OCI-LY7 (cell line): ENCODE measurements around the gene S100A8.

Source experiments
- EZH2phosphoT487 ChIP-seq: fragments of 200-600 bp; sonication (generic); IDR thresholded peaks from 2 replicates; pipeline ENCODE4 v1.6.1; 2018; ENCODE audit warnings: low read depth, borderline replicate concordance, mild to moderate bottlenecking, mixed run types, antibody characterized with exemption, low read length, moderate library complexity, mixed read lengths
- TF ChIP-seq, protein P1 (sequence below): fragments of 200-600 bp; sonication (generic); conservative IDR thresholded peaks from 2 replicates; pipeline ENCODE4 v1.5.1; 2014; ENCODE audit warnings: mild to moderate bottlenecking, antibody characterized with exemption, low read length, moderate library complexity, mixed read lengths

DNA sequence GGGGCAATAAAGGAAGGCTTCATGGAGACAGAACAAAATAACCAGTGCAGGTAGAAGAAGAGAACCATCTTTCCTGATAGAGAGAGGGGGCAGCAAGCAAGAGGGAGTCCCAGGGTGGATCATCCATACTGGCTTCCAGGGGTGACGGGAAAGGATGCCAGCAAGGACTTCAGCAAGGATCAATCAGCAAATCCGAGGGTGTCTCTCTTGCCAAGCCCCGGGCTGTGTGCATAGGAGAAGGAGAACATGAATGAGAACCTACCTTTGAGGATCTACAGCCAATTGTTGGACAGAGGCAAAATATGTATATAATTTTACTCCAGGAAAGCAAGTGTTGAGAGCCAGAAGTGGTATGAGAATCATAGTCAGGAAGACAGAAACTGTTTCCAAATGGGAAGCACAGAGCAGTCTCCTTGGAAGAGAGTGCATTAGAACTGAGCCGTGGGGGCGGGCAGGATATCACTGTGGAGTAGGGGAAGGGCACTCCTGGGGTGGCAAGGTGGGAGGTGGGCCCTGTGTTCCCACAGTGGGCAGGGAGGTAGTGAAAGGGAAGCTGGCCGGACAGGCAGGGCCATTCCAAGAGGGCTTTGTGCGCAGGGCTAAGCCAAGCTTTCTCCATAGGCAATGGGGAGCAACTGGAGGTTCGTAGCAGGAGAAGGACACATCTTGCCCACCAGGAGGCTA, 34.3 kb downstream of the S100A8 start:
- TF ChIP-seq, protein P1, sequence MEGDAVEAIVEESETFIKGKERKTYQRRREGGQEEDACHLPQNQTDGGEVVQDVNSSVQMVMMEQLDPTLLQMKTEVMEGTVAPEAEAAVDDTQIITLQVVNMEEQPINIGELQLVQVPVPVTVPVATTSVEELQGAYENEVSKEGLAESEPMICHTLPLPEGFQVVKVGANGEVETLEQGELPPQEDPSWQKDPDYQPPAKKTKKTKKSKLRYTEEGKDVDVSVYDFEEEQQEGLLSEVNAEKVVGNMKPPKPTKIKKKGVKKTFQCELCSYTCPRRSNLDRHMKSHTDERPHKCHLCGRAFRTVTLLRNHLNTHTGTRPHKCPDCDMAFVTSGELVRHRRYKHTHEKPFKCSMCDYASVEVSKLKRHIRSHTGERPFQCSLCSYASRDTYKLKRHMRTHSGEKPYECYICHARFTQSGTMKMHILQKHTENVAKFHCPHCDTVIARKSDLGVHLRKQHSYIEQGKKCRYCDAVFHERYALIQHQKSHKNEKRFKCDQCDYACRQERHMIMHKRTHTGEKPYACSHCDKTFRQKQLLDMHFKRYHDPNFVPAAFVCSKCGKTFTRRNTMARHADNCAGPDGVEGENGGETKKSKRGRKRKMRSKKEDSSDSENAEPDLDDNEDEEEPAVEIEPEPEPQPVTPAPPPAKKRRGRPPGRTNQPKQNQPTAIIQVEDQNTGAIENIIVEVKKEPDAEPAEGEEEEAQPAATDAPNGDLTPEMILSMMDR, result no peak
- no peak for TF ChIP-seq EZH2phosphoT487
